T-helper 9 cell (primary cell): ENCODE data around the gene RDX.
"Not testable (repeated sequence)": the region's sequence is repeated elsewhere in the genome, so short reads cannot be mapped to it uniquely, and the experiment has no call there.

Experiments used
- DNase-seq: peaks from one replicate; pipeline ENCODE4 v3.0.0-alpha.2; 2020

The RDX gene

DNA sequence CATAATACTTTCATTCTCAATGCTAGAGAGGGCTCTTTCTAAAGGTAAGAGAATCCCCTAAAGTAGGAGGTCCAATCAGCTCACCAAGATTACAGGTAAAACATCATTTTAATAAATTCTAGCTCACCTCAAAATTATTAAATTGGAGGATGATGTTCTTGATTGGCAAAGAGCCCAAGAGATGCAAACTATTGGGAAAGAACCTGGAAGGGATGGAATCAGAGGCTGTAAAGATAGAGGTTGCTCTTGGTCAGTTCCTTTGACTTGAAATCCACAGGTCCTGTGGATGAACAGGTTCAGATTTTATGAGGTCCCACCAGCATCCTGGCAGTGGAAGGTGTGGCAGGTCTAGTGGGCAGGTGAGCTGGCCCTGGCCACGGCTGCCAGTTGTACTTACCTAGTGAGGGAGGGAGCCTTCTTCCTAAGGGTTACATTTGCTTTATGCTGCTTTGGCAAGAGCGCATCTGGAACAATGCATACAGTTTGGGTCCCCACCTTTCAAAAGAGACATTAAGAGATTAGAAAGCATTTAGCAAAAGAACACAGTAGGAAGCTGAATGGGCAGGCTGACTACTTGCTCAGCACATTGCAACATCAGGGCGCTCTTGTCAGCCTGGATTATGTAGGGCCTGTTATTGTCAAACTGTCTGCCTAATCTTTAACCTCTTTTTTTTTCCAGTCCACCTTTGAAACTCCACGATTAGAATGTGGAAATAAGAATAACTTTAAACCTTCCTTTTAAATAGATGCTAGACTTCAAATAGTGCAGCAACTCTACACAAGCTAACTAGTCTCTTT, 97.0 kb downstream of the RDX start:
- no peak for DNase-seq

DNA sequence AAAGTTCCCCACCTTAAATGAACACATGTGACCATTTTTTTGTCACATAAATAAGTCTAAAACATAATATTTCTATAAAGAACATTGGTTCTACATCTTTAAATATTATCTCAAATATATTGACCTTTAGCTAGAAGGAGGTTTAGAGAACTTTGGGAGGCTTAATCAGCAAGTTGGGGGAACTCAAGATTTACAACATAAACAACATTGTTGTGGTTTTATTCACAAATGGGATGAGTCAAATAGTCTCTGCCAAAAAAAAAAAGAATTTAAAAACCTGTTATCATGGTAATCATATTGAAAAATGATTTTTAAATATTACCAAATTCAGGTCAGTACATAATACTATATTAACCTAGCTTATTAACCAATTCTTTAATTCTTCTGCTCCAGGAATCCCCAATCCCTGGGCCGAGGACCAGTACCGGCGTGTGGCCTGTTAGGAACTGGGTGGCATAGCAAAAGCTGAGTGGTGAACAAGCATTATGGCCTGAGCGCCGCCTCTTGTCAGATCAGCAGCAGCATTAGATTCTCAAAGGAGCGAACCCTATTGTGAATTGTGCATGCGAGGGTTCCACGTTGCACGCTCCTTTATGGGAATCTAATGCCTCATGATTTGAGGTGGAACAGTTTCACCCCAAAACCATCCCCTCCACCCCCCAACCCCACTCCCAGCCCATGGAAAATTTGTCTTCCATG, 98.2 kb downstream of the RDX start:
- no peak for DNase-seq

DNA sequence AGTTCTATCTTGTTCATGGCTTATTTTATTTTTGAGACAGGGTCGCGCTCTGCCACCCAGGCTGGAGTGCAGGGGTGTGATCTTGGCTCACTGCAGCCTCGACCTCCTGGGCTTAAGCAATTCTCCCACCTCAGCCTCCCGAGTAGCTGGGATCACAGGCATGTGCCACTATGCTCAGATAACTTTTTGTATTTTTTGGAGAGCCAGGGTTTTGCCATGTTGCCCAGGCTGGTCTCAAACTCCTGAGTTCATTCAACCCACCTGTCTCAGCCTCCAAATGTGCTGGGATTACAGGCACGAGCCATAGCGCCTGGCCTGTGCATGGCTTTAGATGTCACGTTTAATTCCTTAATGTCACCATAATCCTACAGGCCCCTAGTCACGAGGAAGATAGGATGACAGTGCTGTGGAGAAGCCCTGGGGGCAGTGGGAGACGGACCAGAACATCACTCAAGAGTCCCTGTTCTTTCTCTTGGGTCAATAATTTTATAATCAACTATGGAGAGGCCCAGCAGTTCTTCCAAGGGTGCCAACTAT, 99.5 kb downstream of the RDX start:
- DNase-seq, result no peak

DNA sequence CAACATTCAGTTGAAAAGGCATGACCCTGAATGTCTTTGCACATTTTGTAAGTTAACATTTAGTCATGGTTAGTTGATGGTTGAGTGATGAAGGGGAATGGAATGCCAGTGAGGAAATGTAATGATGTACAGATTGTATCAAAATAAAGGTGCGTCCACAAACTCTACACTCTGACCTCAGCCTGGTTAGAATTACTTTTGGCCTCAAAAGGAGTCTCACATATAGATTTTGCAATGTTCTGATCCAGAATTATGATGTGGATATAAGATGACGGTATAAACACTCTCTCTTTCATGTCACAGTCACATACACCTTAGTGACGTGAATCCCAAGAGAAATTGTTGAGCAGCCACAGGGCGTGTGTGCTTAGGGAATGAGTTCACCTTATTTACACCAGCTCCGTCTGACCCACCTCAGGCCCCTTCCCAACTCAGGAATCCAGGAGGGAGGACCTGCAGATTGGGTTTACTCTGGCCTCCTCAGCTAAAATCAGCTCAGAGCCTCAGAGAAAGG, 100.1 kb downstream of the RDX start:
- DNase-seq, result no peak

DNA sequence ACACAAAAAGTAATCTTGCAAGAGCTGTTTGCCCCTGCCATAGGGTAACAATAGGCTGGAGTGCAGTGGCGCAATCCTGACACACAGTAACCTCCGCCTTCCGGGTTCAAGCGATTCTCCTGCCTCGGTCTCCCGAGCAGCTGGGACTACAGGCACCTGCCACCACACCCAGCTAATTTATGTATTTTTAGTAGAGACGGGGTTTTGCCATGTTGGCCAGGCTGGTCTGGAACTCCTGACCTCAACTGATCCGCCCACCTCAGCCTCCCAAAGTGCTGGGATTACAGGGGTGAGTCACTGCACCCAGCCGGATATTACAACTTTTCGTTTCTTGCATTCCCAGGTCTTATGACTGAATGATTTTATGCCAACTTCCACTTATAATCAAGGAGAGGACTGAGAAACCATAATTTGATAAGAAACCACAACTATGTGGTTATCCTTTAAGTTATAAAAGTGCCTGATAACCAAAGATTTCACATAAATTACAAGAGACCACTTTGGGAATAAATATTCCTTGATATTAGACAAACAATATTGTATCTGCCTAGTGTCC, 102.1 kb downstream of the RDX start:
- not testable (repeated sequence) for DNase-seq

DNA sequence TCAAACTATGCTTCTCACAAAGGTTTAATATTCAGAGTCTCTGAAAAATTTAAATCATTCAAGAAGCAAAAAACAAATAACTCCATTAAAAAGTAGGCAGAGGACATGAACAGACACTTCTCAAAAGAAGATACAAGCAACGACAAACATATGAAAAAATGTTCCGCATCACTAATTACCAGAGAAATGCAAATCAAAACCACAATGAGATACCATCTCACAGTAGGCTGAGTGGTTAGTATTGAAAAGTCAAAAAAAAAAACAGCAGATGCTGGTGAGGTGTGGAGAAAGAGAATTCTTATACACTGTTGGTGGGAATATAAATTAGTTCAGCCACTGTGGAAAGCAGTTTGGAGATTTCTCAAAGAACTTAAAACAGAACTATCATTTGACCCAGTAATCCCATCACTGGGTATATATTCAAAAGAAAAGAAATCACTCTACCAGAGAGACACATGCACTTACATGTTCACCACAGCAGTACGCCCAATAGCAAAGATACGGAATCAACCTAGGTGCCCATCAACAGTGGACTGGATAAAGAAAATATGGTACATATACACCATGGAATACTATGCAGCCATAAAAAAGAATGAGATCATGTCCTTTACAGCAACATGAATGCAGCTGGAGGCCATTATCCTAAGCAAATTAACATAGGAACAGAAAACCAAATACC, 103.7 kb downstream of the RDX start:
- DNase-seq, result not testable (repeated sequence)

DNA sequence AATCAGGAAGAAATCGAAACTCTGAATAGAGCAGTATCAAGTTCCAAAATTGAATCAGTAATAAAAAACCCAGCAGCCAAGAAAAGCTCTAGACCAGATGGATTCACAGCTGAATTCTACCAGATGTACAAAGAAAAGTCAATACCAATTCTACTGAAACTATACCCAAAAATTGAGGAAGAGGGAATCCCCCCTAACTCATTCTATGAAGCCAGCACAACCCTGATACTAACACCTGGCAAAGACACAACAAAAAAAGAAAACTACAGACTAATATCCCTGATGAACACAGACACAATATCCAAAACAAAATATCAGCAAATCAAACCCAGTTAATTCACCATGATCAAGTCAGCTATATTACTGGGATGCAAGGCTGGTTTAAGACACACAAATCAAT, 105.5 kb downstream of the RDX start:
- DNase-seq, result no peak

DNA sequence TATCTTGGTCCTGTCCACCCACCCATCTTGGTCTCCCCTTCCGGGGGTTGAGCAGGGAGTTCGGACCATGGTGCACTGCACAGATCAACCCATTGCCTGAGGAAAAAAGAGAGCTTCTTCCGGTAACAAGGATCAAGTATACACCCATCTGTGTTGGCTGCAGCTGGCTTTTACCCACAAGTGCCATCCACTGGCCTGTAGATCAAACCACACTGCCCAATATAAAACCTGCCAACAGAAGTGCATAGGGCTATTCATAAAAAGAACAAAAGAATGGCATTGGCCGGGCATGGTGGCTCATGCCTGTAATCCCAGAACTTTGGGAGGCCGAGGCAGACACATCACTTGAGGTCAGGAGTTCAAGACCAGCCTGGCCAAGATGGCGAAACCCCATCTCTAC, 108.7 kb downstream of the RDX start:
- DNase-seq, result no peak

DNA sequence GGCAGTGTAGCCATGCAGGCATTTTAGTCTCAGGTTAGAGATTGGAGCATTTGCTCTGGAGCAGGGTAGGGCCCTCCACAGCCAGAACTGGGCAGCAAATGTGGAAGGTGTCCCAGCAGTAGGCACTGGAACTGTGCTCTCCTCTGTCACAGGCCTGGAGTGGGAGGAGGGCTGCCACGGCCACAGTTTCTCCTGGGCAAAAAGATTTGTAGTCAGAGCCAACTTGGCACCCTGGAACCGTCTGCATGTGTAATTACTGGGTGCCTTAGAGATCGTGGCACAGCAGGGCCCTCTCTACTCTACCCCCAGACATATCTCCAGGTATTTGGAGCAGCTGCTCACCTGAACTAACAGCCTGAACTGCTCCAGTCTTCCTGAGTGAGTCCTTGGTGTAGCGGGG, 109.5 kb downstream of the RDX start:
- DNase-seq, result no peak

DNA sequence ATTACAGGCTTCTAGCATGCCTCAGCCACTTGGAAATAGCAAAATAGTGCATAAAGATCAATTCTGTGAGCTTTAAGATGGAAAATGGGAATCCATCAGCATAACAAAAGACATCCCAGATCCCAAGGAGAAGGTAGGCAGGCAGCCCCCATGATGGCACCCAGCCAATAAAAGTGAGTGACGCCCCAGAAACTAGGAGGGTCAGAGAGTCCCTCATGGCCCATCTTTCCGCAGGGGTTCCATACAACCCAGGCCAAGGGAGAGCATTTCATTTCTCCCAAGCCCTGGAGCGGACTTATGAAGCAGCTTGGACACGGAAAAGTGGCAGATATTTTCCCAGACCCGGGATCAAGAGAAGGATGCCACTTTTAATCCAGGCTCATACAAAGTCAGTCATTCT, 110.0 kb downstream of the RDX start:
- no peak for DNase-seq

DNA sequence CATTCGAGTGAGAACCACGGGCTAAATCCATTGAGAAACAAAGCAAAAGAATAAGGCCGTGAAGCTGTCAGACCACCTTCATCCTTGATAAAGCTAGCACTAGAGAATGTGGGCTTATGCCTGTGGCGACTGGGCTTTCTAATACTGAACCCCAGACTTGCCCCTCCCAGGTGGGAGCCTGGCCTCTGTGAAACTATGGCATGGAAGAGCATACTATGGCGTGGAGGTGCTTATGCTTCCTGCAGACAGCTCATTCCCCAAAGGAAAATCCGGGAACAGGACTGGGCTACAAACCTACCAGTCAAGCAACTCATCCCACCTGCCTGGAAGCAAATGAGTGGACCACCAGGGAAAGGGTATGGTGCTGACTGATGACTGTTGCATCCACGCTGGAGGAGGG, 110.8 kb downstream of the RDX start:
- DNase-seq, result no peak

DNA sequence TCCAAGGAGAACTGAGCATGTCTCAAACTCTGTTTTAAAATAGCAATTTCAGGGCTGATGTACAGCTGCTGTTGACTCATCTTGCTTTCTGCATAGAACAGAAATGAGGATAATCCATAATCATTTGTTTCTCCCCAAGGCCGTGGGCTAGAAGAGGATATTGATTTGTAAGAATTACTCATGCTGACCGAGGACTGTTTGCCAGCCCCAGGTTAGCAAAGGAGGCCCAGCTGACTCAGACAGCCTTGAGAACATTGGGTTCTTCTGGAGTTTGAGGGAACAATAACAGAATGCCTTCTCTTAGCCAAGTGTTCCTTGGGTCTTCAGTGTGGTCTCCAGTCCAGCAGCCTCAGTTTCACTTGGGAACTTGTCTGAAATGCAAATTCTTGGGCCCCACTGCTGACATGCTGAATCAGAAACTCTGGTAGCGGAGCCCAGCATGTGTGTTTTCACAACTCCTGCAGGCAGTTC, 111.3 kb downstream of the RDX start:
- no peak for DNase-seq

DNA sequence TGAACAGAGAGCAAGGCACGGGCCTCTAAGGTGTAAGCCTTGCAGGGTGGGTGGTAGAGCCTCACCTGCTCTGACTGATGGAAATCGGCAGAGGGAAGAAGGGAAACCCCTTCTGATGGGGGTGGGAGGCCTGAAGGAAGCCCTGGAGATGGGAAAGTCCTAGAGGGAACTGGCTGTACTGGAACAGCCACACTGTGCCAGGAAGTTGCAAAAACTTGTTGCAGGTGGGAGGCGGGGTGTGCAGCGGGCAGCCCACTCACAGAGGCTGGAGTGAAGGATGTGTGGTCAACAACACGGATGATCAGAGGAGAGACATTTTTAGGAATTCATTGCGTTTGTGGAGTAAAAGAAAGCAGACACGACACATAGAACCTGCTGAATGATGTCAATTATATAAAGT, 112.0 kb downstream of the RDX start:
- no peak for DNase-seq

DNA sequence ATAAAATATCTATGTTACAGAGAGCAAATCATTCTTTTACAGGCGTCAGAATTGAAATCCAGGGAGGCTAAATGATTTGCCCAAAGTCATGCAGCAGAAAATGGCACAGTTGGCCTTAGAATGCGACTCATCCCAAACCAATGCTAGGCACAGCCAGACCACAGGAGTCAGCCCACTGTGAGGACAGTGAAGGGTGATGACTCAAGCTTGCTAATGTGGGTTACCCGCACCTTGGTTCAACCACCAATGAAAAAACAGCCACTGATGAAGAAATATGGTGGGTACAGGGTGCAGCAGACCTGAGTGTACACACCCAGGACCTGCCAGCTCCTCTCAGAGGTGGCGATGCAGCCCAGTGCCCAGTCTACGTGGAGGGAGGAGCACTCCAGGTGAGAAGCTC, 113.5 kb downstream of the RDX start:
- no peak for DNase-seq

DNA sequence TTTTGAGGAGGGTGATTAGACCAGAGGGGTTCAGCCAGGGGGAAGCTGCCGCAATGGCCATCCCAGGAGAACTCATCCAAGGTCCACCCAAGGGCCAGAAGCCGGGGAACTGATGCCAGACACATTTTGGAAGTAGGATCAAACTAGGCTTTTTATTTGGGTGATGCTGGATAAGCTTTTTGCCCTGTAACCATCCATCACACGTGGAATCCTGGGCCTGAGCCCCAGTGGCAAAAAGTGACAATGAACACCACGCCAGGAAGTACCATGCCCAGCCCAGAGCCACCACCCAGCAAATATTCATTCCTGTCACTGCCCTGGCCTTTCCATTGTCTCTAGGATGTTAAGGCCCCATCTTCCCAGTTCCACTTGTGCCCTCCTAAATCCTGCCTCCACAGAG, 117.3 kb downstream of the RDX start:
- DNase-seq, result no peak

DNA sequence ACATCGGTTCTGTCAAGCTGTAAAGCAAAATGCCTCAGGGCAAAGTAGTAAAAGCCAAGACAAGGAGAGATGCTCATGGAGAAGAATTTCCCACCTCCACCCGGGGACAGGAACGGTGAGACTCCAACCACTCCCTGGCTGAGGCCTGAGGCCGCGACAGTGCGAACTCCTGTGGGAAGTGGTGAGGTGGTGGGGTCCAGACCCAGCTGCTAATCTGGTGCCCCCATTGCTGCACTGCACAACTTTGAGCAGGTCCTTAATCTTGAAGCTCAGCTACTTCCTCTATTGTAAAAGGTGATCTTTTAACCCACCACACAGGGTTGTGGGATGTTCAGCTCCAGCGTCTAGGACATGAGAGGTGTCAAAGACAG, 119.3 kb downstream of the RDX start:
- DNase-seq, result no peak

DNA sequence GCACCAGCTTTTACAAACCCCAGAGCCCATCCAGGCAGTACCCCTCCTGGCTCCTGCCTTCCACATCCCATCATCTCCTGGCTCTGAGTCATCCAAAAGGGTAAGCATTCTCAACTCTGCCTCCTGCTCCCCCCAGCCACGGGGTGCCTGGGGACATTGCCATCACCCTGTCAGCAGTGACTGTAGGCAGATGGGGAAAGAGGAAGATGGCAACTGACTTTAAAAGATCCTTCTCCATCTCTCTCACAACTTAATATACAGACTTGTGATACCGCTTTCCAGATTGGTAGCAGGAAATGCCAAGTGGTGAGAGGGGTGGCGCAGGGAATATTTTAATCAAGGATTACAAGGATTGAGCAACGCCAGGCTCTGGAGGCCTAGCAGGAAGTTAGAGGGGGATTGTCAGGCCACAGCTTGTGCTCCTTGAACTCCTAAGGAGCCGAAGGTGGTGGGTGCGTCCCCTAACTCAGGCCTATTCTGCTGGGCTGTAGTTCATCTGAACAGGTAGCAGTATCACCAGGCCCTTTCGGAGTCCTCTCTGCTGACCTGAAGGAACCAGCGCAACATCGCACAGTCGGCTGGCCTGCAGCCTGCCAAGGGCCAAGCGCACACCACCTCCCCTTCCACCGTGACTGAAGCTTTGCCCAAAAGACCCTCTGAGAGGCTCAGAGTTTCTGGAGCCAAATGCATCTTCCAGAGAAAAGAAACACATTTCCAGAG, 119.9 kb downstream of the RDX start:
- no peak for DNase-seq

DNA sequence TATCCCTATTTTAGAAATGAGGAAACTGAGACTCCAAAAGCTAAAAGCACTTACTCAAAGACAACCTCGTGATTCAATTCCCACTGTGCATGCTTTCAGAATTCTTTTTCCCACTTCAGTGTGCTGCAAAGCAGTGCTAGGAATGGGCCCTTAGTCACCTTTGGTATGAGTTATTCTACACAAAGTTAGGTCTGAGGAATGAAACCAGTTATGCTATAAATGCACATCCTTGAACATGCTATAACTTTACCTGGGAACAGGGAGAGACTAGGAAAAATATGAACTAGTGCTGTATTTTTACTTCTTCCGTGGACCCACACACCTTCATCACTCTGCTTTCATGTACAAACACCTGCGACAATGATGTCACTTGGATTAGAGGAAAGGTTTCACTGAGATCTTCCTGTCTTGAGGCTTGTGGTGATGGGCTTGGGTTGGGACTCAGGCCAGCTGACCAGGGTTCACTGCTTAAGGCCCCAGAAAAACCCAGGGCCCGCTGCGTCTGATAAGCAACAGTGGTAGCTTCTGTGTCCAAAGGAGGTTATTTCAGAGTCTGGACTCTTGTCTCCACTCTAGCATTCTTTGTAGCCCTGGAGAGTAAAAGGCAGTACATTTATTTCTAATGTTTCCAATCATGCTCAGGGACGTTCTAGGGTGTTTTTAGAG, 121.6 kb downstream of the RDX start:
- DNase-seq, result no peak

DNA sequence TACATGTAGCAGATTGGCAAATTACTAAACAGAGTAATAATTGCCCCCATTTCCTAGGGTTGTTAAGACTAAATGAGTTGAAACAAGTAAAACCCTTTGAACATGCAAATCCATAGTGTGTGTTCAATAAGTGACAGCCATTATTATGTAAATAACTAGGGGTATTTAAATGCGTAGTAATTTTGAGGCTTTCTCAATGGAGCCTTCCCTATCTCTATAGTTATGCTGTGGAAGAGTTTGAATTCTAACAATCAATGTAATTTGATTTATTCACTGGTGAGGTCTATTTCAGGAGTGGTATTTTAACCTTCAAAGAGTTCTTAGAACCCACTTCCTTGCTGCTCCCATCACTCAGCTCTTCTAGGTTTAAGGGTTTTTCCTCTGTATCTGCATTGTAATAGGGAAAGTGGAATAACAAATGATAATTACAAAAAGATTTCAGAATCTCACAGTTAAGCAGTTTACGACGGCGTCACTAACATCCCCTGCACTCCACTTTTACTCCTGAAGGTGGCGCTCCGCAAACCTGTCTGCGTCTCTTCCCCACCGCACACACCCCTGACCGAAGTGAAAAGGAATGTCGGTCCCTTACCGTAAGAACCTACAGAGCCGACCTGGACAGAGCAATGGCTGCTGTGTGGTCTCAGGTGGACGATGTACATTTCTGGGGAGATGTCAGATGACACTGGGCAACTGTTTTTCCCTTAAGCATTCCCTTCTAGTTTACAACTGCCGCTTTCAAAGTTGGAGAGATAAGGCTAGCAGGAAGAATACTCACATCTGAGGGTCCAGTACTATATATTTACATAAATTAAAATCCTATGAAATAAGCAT, 122.4 kb downstream of the RDX start:
- peak; percentile 52 for DNase-seq

DNA sequence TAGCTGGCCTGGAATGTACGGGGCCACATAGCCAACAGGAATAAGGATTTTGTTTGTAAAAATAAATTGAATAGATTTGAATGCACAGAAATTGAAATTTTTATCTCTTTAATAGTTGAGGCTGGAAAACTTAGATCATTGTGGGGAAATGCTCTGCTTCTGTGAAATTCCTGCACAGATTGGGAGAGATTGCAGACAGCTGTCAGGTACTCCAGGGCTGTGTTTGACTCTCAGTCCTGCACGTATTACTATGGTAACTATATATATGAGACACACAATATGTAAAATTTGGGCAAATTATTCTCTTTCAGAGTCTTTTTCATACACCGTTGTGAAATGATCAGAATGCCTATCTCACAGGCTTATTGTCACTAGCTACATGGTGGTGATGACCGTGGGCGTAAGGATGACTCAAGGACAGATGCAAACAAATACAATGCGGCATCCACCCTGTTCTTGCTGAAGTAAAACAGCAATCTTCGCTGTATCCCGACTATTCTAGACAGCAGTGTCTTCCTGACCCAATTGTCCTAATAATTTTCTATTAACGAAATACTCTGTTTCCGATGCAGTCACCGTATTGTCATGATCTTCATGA, 123.8 kb downstream of the RDX start:
- no peak for DNase-seq
